Effector memory CD8-positive, alpha-beta T cell (primary cell): Measurements from ENCODE around the gene SNAP47.

Source experiments
- ATAC-seq: fragments of 150-1000 bp; cut with Tn5 transposase; replicated peaks from 2 replicates; pipeline ENCODE4 v1.10.0; 2021; ENCODE audit warnings: mild to moderate bottlenecking, moderate library complexity
- DNase-seq, 3 experiments: peaks; one replicate each; pipeline ENCODE4 v3.0.0; 2021
- H3K27ac Mint-ChIP-seq, 2 donors: one replicate each; pipeline ENCODE4 v1.8.0; 2022; ENCODE audit warnings: mild to moderate bottlenecking in 2 of 2, mixed read lengths in 2 of 2, moderate library complexity in 2 of 2
- H3K27me3 Mint-ChIP-seq, 2 donors: one replicate each; pipeline ENCODE4 v1.8.0; 2022; ENCODE audit warnings: mixed read lengths in 2 of 2
- H3K36me3 Mint-ChIP-seq: one replicate; pipeline ENCODE4 v1.8.0; 2022; ENCODE audit warnings: mild to moderate bottlenecking, moderate library complexity, mixed read lengths; ENCODE audit not compliant: insufficient read depth
- H3K4me1 Mint-ChIP-seq, 2 donors: one replicate each; pipeline ENCODE4 v1.8.0; 2022; ENCODE audit warnings: low read depth in 2 of 2, mixed read lengths in 2 of 2
- H3K4me3 Mint-ChIP-seq, 2 donors: one replicate each; pipeline ENCODE4 v1.8.0; 2022; ENCODE audit warnings: mild to moderate bottlenecking in 2 of 2, mixed read lengths in 2 of 2, moderate library complexity in 2 of 2
- H3K9me3 Mint-ChIP-seq, 2 donors: one replicate each; pipeline ENCODE4 v1.8.0; 2022; ENCODE audit warnings: mixed read lengths in 2 of 2

The SNAP47 gene

DNA sequence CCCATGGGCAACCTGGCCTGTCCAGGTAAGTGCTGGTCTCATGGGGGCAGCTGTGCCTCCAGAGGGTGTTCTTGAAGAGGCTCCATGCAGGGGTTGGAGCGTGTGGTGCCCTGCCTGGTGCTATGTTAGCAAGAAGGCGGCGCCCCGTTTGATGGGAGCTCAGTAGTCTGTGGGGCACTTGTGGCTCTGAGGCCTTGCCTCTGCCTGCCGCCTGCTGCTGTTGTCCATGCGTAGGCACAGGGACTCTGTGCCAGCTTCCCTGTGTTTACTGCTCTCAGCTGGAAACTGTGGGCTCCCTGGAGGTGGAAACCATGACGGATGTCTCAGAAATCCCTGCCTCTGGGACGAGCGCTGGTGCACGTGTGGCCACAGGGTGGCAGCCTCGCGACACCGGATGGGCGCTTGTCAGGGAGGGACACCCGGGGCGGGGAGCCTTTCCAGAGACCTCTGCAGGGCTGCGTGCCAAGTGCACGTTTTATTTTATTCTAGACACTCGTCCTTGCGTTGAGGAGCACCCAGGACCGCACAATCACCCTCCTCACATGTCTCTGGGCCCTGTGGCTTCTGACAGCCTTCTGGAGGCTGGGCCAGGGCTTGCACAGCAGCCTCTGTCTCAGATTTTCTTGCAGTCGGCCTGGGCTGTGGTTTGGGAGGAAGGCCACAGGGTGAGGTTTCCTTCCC, 27.1 kb downstream of the SNAP47 start:
- DNase-seq: peak; percentile 87 to 88 (median 87)
- peak overlapping the region; percentile 81 to 86 for H3K27ac Mint-ChIP-seq
- ATAC-seq: peak; percentile 57
- peaks cover 63% of the 10 kb centered on the region in 2 donors for H3K4me1 Mint-ChIP-seq
- no peaks in the 10 kb centered on the region for H3K9me3 Mint-ChIP-seq
- H3K36me3 Mint-ChIP-seq: peaks cover 25% of the 10 kb centered on the region
- H3K27me3 Mint-ChIP-seq: no peaks in the 10 kb centered on the region
- H3K4me3 Mint-ChIP-seq: peak overlapping the region; percentile 70 to 73

DNA sequence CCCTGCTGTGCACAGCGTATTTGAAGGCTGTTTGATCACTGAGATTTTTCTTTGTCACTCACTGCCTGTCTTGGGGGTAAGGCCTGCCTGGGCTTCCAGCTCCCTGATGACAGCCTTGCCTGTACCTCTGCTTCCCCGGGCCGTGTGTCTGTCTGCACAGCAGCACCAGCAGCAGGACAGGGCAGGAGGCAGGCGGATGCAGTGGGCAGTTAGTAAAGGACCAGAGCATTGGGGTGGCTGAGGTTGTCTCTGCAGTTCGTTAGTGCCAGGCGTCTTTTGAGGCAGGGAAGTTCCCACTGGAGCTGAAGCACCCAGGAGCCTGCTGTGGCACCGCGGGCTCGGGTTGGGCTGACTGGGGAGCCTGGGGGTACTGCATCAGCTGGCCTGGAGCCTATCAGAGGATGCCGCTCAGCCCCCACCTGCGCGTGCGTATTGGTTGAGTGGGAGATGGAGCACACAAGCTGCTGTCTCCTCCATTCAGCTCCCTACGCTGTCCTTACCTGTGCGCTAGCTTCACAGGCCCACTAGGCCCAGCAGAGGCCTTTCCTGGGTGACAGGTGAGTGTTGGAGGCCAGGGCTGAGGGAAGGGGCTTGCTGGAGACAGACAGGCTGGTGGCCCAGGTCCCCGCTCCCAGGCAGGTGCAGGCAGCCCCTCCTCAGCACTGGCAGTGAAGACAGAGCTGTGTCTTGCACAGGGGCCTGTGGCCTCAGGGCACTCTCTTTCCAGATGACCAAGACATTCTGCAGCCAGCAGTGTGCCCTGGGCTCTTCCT, 28.2 kb downstream of the SNAP47 start:
- H3K27ac Mint-ChIP-seq: peak overlapping the region; percentile 81 to 86
- H3K27me3 Mint-ChIP-seq: no peaks in the 10 kb centered on the region
- no peak for ATAC-seq
- peak overlapping the region; percentile 70 to 82 for H3K4me3 Mint-ChIP-seq
- H3K4me1 Mint-ChIP-seq: peaks cover 65 to 70% of the 10 kb centered on the region in 2 donors
- no peak for DNase-seq
- peaks cover 25% of the 10 kb centered on the region for H3K36me3 Mint-ChIP-seq
- no peaks in the 10 kb centered on the region for H3K9me3 Mint-ChIP-seq

GRCh38 chr1:227764019-227764391, 28.8 kb downstream of the SNAP47 start:
- Mint-ChIP-seq H3K36me3 (peaks cover 30% of the 10 kb centered on the region), H3K4me1 (peaks cover 64 to 73% of the 10 kb centered on the region in 2 donors), H3K4me3 (peak overlapping the region; percentile 70 to 82), H3K27me3 (no peaks in the 10 kb centered on the region), H3K9me3 (no peaks in the 10 kb centered on the region), H3K27ac (peak overlapping the region in 1 of 2 donors; percentile 19)
- DNase-seq: no peak
- no peak for ATAC-seq

DNA sequence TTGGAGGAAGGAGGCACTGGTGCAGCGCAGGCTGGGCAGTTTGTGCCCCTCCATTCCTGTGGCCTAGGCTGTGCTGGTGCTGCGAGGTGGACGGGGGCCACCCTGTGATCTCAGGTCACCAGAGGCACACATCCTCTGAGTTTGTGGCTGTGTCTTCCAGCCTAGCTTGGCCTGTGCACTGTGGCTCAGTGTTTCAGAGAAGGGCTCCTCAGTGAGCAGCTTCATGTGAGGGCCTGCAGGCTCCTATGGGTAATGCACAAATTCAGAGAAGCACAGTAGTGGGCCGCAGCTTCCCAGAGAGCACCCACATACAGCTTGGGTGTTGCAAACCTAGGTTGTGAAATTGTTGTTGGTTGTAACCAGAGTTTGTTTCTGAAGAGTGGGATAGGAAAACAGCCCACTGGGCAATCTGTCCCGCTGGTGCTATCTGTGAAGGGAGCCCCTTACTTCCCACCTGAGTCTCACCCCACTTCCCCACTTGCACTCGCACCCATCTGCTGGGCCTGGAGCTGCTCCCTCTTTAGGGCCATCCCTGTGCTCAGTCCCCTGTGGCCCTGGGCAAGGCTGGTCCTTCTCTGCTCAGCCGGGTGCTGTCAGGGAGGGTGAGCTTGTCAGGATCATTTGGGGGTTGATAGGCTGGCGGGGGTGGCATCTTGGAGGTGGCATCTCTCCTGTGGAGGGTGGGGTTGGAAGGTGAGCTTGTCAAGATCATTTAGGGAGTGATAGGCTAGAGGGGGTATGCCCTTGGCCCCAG, 30.2 kb downstream of the SNAP47 start:
- DNase-seq: no peak
- ATAC-seq: no peak
- Mint-ChIP-seq H3K36me3 (peaks cover 26% of the 10 kb centered on the region), H3K4me3 (peak overlapping the region; percentile 82 to 83), H3K9me3 (no peaks in the 10 kb centered on the region), H3K27ac (peak overlapping the region; percentile 88 to 89), H3K4me1 (peaks cover 69 to 73% of the 10 kb centered on the region in 2 donors), H3K27me3 (no peaks in the 10 kb centered on the region)

DNA sequence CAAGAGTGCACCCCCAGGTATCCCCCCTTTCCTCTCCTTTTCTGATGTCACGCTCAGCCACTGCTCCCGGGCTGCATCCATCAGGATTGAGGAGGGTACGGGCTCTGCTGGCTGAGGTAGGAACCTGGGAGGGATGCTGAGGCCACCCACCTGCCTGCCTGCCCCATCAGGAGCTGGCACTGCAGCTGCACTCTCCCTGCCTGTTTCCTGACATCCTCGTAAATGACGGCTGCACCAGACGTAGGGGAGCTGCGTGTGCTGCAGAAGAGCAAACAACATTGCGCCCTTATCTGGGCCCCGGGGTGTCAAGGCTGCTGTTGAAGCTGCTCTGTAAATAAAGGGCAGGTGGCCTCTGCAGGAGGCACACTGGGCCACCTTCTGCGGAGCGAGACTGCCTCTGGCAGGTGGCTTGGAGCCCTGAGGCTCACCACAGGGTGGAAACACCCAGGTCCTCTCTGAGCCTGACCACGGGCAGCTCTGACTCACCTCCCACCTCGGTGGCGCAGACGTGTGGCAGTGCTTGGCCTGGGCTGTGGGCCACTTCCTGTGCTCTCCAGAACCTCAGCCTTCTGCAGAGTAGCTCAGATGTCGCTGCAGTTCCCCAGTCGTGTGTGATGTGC, 30.9 kb downstream of the SNAP47 start:
- H3K27ac Mint-ChIP-seq: peak overlapping the region; percentile 88 to 89
- peak; percentile 85 to 88 (median 87) for DNase-seq
- no peaks in the 10 kb centered on the region for H3K27me3 Mint-ChIP-seq
- ATAC-seq: peak; percentile 84
- peaks cover 22% of the 10 kb centered on the region for H3K36me3 Mint-ChIP-seq
- H3K4me1 Mint-ChIP-seq: peaks cover 66 to 69% of the 10 kb centered on the region in 2 donors
- peak overlapping the region; percentile 82 to 83 for H3K4me3 Mint-ChIP-seq
- no peaks in the 10 kb centered on the region for H3K9me3 Mint-ChIP-seq

DNA sequence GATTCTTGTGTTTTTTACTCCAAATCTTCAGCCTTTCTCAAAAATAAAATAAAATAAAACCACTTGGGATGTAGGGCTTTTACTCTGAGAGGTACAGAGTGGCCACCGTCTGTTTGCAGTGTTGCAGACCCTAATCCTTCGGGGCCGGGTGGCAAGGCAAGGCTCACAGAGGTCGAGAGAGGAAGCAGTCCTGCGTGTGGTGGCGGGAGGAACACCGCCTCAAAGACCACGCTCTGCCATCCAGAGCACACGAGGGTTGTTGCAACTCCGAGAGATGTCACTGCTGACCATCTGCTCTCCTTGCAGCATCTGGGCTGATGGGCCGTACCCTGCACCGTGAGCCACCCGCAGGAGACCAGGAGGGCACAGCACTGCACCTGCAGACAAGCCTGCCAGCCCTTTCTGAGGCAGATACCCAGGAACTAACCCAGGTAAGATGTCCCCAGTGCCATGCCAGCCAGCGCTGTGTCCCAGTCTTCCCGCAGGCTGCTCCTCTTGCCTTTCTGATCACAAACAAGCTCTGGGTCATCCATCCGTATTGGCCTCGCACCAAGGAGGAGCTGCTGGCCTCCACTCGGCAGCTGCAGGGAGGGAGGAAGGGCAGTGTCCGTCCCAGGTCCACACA, 31.5 kb downstream of the SNAP47 start:
- Mint-ChIP-seq H3K36me3 (peaks cover 24% of the 10 kb centered on the region), H3K4me3 (peak overlapping the region; percentile 82 to 83), H3K27ac (peak overlapping the region; percentile 88 to 89), H3K27me3 (no peaks in the 10 kb centered on the region), H3K4me1 (peaks cover 59 to 65% of the 10 kb centered on the region in 2 donors), H3K9me3 (no peaks in the 10 kb centered on the region)
- ATAC-seq (no peak), DNase-seq (no peak)

DNA sequence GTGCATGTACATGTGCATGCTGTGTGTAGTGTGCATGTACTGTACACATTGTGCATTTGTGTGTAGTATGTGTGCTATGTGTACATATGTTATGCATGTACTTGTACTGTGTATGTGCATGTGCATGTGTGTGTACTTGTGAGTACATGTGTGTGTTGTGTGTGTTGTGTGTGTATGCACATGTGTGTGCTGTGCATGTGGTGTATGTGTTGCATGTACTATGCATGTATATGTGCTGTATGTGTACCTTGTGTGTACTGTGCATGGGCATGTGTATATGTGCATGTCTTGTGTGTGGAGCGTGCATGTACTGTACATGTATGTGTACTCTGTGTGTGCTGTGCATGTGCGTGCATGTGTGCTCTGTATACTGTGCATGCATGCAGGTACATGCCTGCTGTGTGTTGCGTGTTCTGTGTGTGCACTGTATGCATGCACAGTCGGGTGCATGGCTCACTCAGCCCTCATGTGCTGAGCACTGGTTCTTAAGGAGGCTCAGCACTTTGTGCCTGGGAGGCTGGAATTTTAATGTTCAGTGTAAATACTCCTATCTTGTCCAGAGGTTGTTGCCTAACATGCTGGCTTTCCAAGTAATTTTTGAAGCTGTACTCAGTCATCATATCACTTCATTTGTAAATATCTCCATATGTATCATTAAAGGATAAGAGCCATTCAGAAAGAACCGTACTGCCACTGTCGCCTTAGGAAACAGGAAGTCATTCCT, 32.3 kb downstream of the SNAP47 start:
- H3K4me1 Mint-ChIP-seq: peaks cover 54 to 63% of the 10 kb centered on the region in 2 donors
- ATAC-seq: no peak
- H3K36me3 Mint-ChIP-seq: peaks cover 22% of the 10 kb centered on the region

GRCh38 chr1:227768125-227768439, 32.8 kb downstream of the SNAP47 start:
- no peak for DNase-seq
- Mint-ChIP-seq H3K27me3 (no peaks in the 10 kb centered on the region), H3K4me3 (peak overlapping the region; percentile 82 to 83), H3K36me3 (peaks cover 18% of the 10 kb centered on the region), H3K4me1 (peaks cover 53 to 61% of the 10 kb centered on the region in 2 donors), H3K27ac (no peak overlapping the region), H3K9me3 (no peaks in the 10 kb centered on the region)
- ATAC-seq: no peak

More for the DNA sequence above, 32.3 kb downstream of the SNAP47 start:
- H3K4me3 Mint-ChIP-seq: peak overlapping the region; percentile 82 to 83
- H3K27ac Mint-ChIP-seq: peak overlapping the region in 1 of 2 donors; percentile 89
- no peak for DNase-seq
- no peaks in the 10 kb centered on the region for H3K27me3 Mint-ChIP-seq
- H3K9me3 Mint-ChIP-seq: no peaks in the 10 kb centered on the region

- Mint-ChIP-seq H3K36me3 (peaks cover 18% of the 10 kb centered on the region), H3K4me3 (peak overlapping the region in 1 of 2 donors; percentile 83), H3K9me3 (no peaks in the 10 kb centered on the region), H3K27ac (no peak overlapping the region), H3K4me1 (peaks cover 52 to 62% of the 10 kb centered on the region in 2 donors), H3K27me3 (no peaks in the 10 kb centered on the region)
- DNase-seq (no peak), ATAC-seq (no peak)
These were observed 33.4 kb downstream of the SNAP47 start for GRCh38 chr1:227768640-227769039.

DNA sequence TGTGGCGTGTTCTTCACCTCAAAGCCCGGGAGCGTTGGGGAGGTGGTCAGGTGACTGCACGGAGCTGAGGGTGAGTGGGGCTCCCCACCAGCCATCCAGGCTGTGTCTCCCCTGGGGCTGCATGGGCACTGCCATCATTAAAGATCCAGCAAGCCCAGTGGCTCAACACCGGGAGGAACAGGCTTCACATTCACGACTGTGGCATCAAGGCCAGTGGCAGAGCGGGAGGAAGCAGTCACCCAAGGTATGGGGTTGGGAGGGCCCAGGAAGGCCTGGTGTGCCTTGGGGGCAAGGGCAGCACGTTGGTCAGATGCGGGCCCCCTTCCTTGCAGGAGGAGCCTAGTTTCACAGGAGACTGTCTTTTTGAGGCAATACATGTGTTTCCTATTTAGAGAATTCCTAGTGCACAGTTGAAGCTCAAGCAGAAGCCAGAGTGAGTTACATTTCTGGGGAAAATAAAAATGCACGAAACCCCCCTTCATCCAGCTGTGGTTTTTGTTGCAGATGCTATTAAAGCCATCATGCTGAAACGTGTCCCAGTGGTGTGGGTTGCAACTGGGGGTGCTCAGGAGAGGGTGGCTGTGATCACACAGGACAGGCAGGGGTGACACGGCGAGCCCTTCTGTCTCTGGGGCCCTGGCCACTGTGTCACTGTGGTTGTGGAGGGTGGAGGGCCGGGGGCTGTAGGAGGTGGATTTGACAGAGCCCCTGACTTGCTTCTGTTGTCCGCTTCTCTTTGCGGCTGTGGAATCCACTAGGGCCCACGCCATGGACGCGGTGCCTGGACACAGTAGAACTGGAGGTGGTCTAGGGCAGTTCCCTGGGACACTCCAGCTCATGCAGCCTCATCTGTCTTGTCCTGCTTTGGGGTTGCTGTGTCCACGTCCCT, 34.1 kb downstream of the SNAP47 start:
- Mint-ChIP-seq H3K9me3 (no peaks in the 10 kb centered on the region), H3K36me3 (peaks cover 18% of the 10 kb centered on the region), H3K4me3 (no peak overlapping the region), H3K4me1 (peaks cover 52 to 62% of the 10 kb centered on the region in 2 donors), H3K27me3 (no peaks in the 10 kb centered on the region), H3K27ac (no peak overlapping the region)
- ATAC-seq (no peak), DNase-seq (no peak)

- Mint-ChIP-seq H3K9me3 (no peaks in the 10 kb centered on the region), H3K27me3 (no peaks in the 10 kb centered on the region), H3K36me3 (peaks cover 21% of the 10 kb centered on the region), H3K4me3 (no peak overlapping the region), H3K4me1 (peaks cover 53 to 62% of the 10 kb centered on the region in 2 donors), H3K27ac (no peak overlapping the region)
- no peak for ATAC-seq
- no peak for DNase-seq
These were observed 34.8 kb downstream of the SNAP47 start for GRCh38 chr1:227769936-227770494.
